Activated CD4-positive, alpha-beta T cell treated with anti-CD3 and anti-CD28 coated beads, Interleukin-10, Interleukin-2, amounts not matched to agents 100 ng/mL and 50 ng/mL, durations not matched to agents 16 hours and 8 hours (primary cell): ENCODE measurements around the gene RERE.
"Not testable (repeated sequence)": the region's sequence is repeated elsewhere in the genome, so short reads cannot be mapped to it uniquely, and the experiment has no call there.

Experiments used
- DNase-seq: peaks from one replicate; pipeline ENCODE4 v3.0.0-alpha.2; 2020

The RERE gene

GRCh38 chr1:8841395-8841794 lies 24.0 kb upstream of the RERE start:
- no peak for DNase-seq

GRCh38 chr1:8839990-8840389 lies 22.6 kb upstream of the RERE start:
- no peak for DNase-seq

- no peak for DNase-seq
Measured at GRCh38 chr1:8835941-8836643, 18.7 kb upstream of the RERE start.

- no peak for DNase-seq
Measured at GRCh38 chr1:8831340-8831739, 13.9 kb upstream of the RERE start.

GRCh38 chr1:8830732-8831131 lies 13.3 kb upstream of the RERE start:
- DNase-seq: not testable (repeated sequence)

GRCh38 chr1:8825985-8826481 lies 8.6 kb upstream of the RERE start:
- no peak for DNase-seq

- DNase-seq: no peak
Measured at GRCh38 chr1:8823295-8823664, 5.8 kb upstream of the RERE start.

- no peak for DNase-seq
Measured at GRCh38 chr1:8822373-8823294, 5.2 kb upstream of the RERE start.

GRCh38 chr1:8821084-8821483 lies 3.6 kb upstream of the RERE start:
- no peak for DNase-seq

GRCh38 chr1:8818789-8819188 lies 1.3 kb upstream of the RERE start:
- not testable (repeated sequence) for DNase-seq

- DNase-seq: no peak
Measured at GRCh38 chr1:8818325-8818775, 910 bp upstream of the RERE start.

- peak; percentile 14 for DNase-seq
Measured at GRCh38 chr1:8816831-8817411, 519 bp downstream of the RERE start.

- no peak for DNase-seq
Measured at GRCh38 chr1:8816264-8816663, 1.2 kb downstream of the RERE start.

- no peak for DNase-seq
Measured at GRCh38 chr1:8815582-8816151, 1.8 kb downstream of the RERE start.

- no peak for DNase-seq
Measured at GRCh38 chr1:8814865-8815264, 2.6 kb downstream of the RERE start.

- DNase-seq: peak; percentile 8
Measured at GRCh38 chr1:8813991-8814390, 3.4 kb downstream of the RERE start.

GRCh38 chr1:8813016-8813763 lies 4.2 kb downstream of the RERE start:
- no peak for DNase-seq

- no peak for DNase-seq
Measured at GRCh38 chr1:8812081-8812480, 5.4 kb downstream of the RERE start.

- no peak for DNase-seq
Measured at GRCh38 chr1:8810987-8811386, 6.5 kb downstream of the RERE start.

GRCh38 chr1:8809342-8809736 lies 8.1 kb downstream of the RERE start:
- DNase-seq: no peak

- DNase-seq: no peak
Measured at GRCh38 chr1:8807004-8807403, 10.4 kb downstream of the RERE start.

GRCh38 chr1:8800416-8800815 lies 17.0 kb downstream of the RERE start:
- no peak for DNase-seq

- DNase-seq: no peak
Measured at GRCh38 chr1:8797216-8797615, 20.2 kb downstream of the RERE start.
